ENCODE measurements around the gene KCNH3.

Gene KCNH3

DNA sequence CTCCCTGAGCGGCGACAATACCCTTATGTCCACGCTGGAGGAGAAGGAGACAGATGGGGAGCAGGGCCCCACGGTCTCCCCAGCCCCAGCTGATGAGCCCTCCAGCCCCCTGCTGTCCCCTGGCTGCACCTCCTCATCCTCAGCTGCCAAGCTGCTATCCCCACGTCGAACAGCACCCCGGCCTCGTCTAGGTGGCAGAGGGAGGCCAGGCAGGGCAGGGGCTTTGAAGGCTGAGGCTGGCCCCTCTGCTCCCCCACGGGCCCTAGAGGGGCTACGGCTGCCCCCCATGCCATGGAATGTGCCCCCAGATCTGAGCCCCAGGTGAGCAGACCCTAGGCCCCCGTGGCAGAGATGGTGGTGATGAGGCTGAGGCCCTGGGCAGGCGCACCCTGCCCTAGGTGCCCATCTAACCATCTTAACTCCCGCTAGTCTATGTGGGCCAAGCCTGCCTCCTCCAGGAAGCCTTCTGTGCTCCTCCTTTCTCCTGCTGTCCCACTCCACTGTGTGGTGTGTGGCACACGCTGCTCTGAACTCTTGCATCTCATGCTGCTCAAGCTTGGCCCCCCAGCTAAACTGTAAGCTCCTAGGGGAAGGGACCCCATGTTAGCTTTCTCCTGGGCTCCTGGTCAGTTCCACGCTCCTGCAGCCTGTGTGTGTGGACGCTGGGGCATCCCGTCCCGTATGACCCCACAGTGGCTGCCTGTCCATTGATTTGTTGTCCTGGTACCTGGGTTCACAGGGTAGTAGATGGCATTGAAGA is 17.0 kb downstream of the KCNH3 start:
- H3K9ac ChIP-seq (ENCODE audit: low read length): no peak overlapping the region

DNA sequence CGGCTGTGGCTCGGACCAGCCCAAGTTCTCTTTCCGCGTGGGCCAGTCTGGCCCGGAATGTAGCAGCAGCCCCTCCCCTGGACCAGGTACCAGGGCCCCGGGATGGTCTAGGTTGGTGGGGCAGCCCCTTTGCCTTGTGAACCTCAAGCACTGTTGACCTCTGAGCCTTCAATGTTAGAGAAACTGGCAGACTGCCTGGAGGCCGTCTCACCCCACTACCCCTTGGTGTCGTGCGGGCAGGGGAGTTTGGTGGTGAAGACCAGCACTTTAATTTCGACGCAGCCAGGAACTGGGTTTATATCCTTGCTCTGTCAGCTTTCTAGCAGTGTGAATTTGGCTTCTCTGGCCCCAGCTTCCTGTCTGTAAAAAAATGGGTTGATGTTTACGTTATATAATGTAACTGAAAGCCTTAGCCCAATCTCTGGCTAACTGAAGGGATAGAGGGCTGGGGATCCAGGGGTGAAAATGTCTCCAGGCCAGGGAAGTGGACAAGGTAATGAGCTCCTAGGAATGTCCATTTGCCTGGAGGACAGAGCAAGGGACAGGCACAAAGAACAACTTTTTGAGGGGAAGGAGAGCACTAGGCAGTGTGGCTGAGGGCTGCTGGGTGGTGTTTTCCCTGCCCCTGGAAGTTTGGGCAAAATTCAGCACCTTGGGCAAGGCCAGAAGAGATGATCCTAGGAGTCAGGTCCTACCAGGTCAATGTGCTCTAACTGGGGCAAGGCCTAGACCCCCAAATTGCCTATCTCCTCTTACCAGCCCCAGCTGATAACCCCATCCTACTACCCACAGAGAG is 17.8 kb downstream of the KCNH3 start:
- Histone ChIP-seq H3K9me3 (ENCODE audit: control insufficient read depth, insufficient read depth, low read depth, low read length) (no peaks in the 10 kb centered on the region), H3K27me3 (ENCODE audit: control insufficient read depth, insufficient read depth, low read length) (peaks cover 14% of the 10 kb centered on the region), H3K36me3 (ENCODE audit: control insufficient read depth, insufficient read depth, low read length) (peaks cover 54% of the 10 kb centered on the region), H3K4me1 (ENCODE audit: control insufficient read depth, insufficient read depth, low read length) (no peaks in the 10 kb centered on the region), H3K27ac (ENCODE audit: low read depth, low read length) (no peak overlapping the region), H3K4me3 (ENCODE audit: low read depth, low read length) (no peak overlapping the region), H3K9ac (ENCODE audit: low read length) (no peak overlapping the region)

More for the DNA sequence above, 17.0 kb downstream of the KCNH3 start:
- H3K4me1 ChIP-seq (ENCODE audit: control insufficient read depth, insufficient read depth, low read length): no peaks in the 10 kb centered on the region
- H3K36me3 ChIP-seq (ENCODE audit: control insufficient read depth, insufficient read depth, low read length): peaks cover 46% of the 10 kb centered on the region
- H3K27me3 ChIP-seq (ENCODE audit: control insufficient read depth, insufficient read depth, low read length): peaks cover 20% of the 10 kb centered on the region
- no peaks in the 10 kb centered on the region for H3K9me3 ChIP-seq (ENCODE audit: control insufficient read depth, insufficient read depth, low read depth, low read length)
- H3K27ac ChIP-seq (ENCODE audit: low read depth, low read length): no peak overlapping the region
- no peak overlapping the region for H3K4me3 ChIP-seq (ENCODE audit: low read depth, low read length)

DNA sequence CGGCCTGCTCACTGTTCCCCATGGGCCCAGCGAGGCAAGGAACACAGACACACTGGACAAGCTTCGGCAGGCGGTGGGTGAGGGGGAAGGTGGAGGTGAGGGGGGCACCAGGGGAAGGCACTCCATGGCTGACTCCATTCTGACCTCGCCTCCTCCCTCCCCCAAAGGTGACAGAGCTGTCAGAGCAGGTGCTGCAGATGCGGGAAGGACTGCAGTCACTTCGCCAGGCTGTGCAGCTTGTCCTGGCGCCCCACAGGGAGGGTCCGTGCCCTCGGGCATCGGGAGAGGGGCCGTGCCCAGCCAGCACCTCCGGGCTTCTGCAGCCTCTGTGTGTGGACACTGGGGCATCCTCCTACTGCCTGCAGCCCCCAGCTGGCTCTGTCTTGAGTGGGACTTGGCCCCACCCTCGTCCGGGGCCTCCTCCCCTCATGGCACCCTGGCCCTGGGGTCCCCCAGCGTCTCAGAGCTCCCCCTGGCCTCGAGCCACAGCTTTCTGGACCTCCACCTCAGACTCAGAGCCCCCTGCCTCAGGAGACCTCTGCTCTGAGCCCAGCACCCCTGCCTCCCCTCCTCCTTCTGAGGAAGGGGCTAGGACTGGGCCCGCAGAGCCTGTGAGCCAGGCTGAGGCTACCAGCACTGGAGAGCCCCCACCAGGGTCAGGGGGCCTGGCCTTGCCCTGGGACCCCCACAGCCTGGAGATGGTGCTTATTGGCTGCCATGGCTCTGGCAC is 18.5 kb downstream of the KCNH3 start:
- Histone ChIP-seq H3K4me3 (ENCODE audit: low read depth, low read length) (no peak overlapping the region), H3K9me3 (ENCODE audit: control insufficient read depth, insufficient read depth, low read depth, low read length) (no peaks in the 10 kb centered on the region), H3K27me3 (ENCODE audit: control insufficient read depth, insufficient read depth, low read length) (peaks cover 7% of the 10 kb centered on the region), H3K36me3 (ENCODE audit: control insufficient read depth, insufficient read depth, low read length) (peaks cover 62% of the 10 kb centered on the region), H3K9ac (ENCODE audit: low read length) (no peak overlapping the region), H3K27ac (ENCODE audit: low read depth, low read length) (no peak overlapping the region), H3K4me1 (ENCODE audit: control insufficient read depth, insufficient read depth, low read length) (no peaks in the 10 kb centered on the region)

DNA sequence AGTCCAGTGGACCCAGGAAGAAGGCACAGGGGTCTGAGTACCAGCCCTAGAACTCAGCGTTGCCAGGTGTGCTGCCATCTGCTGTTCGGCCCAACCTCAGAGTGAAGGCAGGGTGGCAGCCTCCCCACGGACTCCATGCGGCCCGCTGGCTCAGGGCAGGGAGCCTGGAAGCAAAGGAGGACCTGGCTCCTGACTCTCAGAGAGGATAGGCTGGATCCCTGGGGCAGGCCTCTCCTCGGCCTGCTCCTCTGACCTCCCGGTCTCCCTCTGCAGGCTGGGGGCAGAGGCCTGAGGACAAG is 19.0 kb downstream of the KCNH3 start:
- H3K36me3 ChIP-seq (ENCODE audit: control insufficient read depth, insufficient read depth, low read length): peaks cover 67% of the 10 kb centered on the region
- H3K27me3 ChIP-seq (ENCODE audit: control insufficient read depth, insufficient read depth, low read length): peaks cover 1% of the 10 kb centered on the region; the same call in 1 of the 2 replicates
- no peak overlapping the region for H3K4me3 ChIP-seq (ENCODE audit: low read depth, low read length)
- H3K27ac ChIP-seq (ENCODE audit: low read depth, low read length): no peak overlapping the region
- no peak overlapping the region for H3K9ac ChIP-seq (ENCODE audit: low read length)
- no peaks in the 10 kb centered on the region for H3K4me1 ChIP-seq (ENCODE audit: control insufficient read depth, insufficient read depth, low read length)
- no peaks in the 10 kb centered on the region for H3K9me3 ChIP-seq (ENCODE audit: control insufficient read depth, insufficient read depth, low read depth, low read length)

DNA sequence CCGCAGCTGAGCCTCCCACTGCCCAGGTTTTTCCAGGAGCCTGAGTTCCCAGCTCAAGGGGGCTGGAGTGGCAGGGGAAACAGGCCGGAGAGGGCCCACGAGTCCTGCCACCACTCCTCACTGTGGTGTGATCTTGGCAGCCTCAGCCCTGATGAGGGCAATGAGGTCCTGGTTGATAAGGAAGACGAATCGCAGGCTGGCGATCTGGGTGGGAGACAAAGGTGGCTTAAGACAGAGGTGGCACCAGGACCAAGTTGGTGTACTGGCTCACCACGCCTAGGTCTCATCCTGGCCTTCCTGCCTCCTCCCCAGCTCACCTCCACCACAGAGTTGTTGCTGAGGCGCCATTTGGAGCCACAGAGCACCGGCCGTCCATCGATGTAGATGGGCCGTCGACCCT is 19.7 kb downstream of the KCNH3 start:
- H3K36me3 ChIP-seq (ENCODE audit: control insufficient read depth, insufficient read depth, low read length): peaks cover 74% of the 10 kb centered on the region
- H3K4me3 ChIP-seq (ENCODE audit: low read depth, low read length): no peak overlapping the region
- H3K9me3 ChIP-seq (ENCODE audit: control insufficient read depth, insufficient read depth, low read depth, low read length): no peaks in the 10 kb centered on the region
- H3K4me1 ChIP-seq (ENCODE audit: control insufficient read depth, insufficient read depth, low read length): no peaks in the 10 kb centered on the region
- H3K27ac ChIP-seq (ENCODE audit: low read depth, low read length): no peak overlapping the region
- H3K9ac ChIP-seq (ENCODE audit: low read length): no peak overlapping the region
- H3K27me3 ChIP-seq (ENCODE audit: control insufficient read depth, insufficient read depth, low read length): no peaks in the 10 kb centered on the region

DNA sequence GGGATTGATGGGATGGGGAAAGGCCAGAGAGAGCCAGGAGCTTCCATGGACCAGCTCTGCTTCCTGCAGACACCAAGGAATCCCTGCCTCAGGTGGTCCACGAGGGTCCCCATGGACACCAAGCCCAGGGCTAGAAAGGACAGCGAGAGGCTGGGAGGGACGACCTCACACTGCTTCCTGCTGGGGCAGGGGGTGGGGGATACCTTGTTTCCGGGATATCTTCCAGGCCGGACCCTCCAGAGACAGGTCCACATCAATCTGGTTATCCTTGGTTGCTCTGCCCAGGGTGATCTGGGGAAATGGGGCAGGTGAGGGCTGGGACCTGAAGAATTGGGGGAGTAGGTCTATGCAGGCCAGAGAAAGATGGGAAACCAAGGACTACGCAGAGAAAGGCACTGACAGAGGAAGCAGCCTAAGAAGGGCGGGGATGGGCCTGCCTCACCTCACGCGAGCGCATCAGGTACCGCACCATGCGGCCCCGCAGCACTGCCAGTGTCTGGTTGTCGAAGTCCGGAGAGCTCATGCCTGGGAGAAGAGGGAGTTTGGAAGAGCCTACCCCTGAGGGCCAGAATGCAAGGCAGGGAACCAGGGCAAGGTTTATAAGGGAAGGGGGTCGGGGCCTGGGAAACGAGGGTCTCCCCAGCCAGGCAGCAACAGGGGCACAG is 20.3 kb downstream of the KCNH3 start:
- no peak overlapping the region for H3K4me3 ChIP-seq (ENCODE audit: low read depth, low read length)
- no peaks in the 10 kb centered on the region for H3K9me3 ChIP-seq (ENCODE audit: control insufficient read depth, insufficient read depth, low read depth, low read length)
- no peak overlapping the region for H3K9ac ChIP-seq (ENCODE audit: low read length)
- no peaks in the 10 kb centered on the region for H3K4me1 ChIP-seq (ENCODE audit: control insufficient read depth, insufficient read depth, low read length)
- peaks cover 80% of the 10 kb centered on the region for H3K36me3 ChIP-seq (ENCODE audit: control insufficient read depth, insufficient read depth, low read length)
- H3K27me3 ChIP-seq (ENCODE audit: control insufficient read depth, insufficient read depth, low read length): no peaks in the 10 kb centered on the region
- no peak overlapping the region for H3K27ac ChIP-seq (ENCODE audit: low read depth, low read length)

DNA sequence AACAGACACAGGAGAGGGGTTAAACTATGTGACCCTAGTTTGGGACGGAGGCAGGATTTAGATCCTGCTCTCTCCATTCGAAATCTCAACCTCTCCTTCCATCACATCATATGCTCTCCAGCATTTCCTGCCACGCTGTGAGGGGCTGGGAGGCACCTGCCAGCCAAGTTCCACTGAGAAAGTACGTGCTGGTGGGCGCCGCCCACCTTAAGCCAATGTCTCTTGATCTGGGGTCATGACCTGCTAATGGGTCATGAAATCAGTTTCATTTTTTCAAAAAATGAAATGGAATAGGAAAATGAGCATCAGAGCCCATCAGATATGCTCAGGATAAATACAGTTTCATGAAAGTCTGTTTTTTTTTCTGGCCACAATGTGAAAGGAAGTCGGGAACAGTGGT is 21.9 kb downstream of the KCNH3 start:
- H3K9ac ChIP-seq (ENCODE audit: low read length): no peak overlapping the region
- peaks cover 94% of the 10 kb centered on the region for H3K36me3 ChIP-seq (ENCODE audit: control insufficient read depth, insufficient read depth, low read length)
- H3K27me3 ChIP-seq (ENCODE audit: control insufficient read depth, insufficient read depth, low read length): no peaks in the 10 kb centered on the region
- no peak overlapping the region for H3K27ac ChIP-seq (ENCODE audit: low read depth, low read length)
- H3K4me3 ChIP-seq (ENCODE audit: low read depth, low read length): no peak overlapping the region
- H3K4me1 ChIP-seq (ENCODE audit: control insufficient read depth, insufficient read depth, low read length): no peaks in the 10 kb centered on the region
- no peaks in the 10 kb centered on the region for H3K9me3 ChIP-seq (ENCODE audit: control insufficient read depth, insufficient read depth, low read depth, low read length)

DNA sequence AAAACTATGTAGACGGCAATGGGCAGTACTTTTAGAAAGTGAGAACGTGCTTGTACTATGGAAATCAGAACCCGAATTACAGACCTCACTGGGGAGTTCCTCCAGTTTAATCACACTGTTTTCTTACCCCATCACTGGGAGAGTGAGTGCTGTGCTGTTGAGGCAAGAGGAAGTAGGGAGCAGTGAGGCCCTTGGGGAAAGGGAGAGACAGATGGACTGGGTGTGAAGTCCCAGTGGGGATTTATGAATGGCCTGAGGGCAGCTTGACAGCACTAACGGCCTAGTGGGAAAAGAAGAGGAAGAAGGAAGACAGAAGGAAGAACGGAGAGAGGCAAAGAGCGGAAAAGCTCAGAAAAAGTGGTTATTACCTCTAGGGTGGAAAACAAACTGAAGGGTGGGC is 23.4 kb downstream of the KCNH3 start:
- no peak overlapping the region for H3K27ac ChIP-seq (ENCODE audit: low read depth, low read length)
- no peaks in the 10 kb centered on the region for H3K9me3 ChIP-seq (ENCODE audit: control insufficient read depth, insufficient read depth, low read depth, low read length)
- H3K36me3 ChIP-seq (ENCODE audit: control insufficient read depth, insufficient read depth, low read length): peaks cover 85% of the 10 kb centered on the region
- H3K27me3 ChIP-seq (ENCODE audit: control insufficient read depth, insufficient read depth, low read length): no peaks in the 10 kb centered on the region
- H3K9ac ChIP-seq (ENCODE audit: low read length): no peak overlapping the region
- H3K4me1 ChIP-seq (ENCODE audit: control insufficient read depth, insufficient read depth, low read length): 0 out of 2 replicates have a peak, but pooled peaks cover 3% of the 10 kb centered on the region
- H3K4me3 ChIP-seq (ENCODE audit: low read depth, low read length): no peak overlapping the region

DNA sequence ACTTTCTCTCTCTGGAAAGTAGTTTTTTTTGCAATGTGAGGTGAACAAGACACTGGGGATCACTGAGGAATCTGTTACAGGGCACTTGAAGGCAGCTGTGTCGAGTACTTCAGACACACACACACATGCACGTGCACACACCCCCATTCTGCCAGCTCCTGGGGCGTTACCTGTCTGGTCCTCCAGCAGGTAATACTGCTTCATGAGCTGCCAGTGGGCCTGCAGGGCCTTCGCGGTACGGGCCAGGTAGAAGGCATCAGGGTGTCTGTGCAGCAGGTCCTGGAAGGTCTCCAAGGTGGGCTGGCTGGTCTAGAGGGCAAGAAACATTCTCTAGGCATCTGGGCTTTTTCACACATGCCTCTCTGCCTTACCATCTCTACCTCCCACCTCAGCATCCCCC is 24.0 kb downstream of the KCNH3 start:
- Histone ChIP-seq H3K9me3 (ENCODE audit: control insufficient read depth, insufficient read depth, low read depth, low read length) (no peaks in the 10 kb centered on the region), H3K9ac (ENCODE audit: low read length) (no peak overlapping the region), H3K36me3 (ENCODE audit: control insufficient read depth, insufficient read depth, low read length) (peaks cover 81% of the 10 kb centered on the region), H3K27me3 (ENCODE audit: control insufficient read depth, insufficient read depth, low read length) (no peaks in the 10 kb centered on the region), H3K27ac (ENCODE audit: low read depth, low read length) (no peak overlapping the region), H3K4me1 (ENCODE audit: control insufficient read depth, insufficient read depth, low read length) (0 out of 2 replicates have a peak, but pooled peaks cover 3% of the 10 kb centered on the region), H3K4me3 (ENCODE audit: low read depth, low read length) (no peak overlapping the region)

DNA sequence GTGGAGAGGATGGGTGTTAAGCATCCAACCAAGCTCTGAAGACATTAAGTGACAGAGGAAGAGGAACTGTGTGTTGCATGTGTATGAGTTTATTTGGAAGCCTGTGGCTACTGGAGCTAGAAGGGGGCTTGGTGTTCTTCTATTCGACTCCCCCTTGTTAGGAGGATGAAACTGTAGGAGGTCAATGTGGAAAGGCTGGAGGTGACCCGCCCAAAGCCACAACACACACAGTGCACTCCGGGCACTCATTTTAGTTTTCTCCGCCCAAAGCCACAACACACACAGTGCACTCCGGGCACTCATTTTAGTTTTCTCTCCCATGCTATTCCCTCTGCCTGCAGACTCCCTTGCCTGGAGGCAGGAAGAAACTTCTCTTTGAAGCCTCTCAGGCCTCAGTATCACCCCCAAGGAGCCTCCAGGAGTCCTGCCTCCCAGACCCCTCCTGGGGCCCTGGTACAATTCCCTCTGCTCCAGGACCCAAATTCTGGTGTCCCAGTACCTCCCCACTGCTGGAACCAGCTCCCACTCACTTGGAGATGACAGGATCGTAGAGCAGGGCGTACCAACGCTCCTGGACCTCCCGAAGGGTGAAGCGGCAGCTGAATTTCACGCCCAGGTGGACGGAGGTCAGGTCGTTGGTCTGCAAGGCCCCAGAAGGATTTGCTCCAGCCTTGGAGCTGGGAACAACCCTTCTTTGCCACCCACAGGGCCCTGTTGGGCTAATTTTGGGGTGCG is 25.3 kb downstream of the KCNH3 start:
- no peak overlapping the region for H3K4me3 ChIP-seq (ENCODE audit: low read depth, low read length)
- no peaks in the 10 kb centered on the region for H3K9me3 ChIP-seq (ENCODE audit: control insufficient read depth, insufficient read depth, low read depth, low read length)
- 0 out of 2 replicates have a peak, but pooled peaks cover 3% of the 10 kb centered on the region for H3K4me1 ChIP-seq (ENCODE audit: control insufficient read depth, insufficient read depth, low read length)
- no peak overlapping the region for H3K9ac ChIP-seq (ENCODE audit: low read length)
- H3K36me3 ChIP-seq (ENCODE audit: control insufficient read depth, insufficient read depth, low read length): peaks cover 70% of the 10 kb centered on the region
- no peak overlapping the region for H3K27ac ChIP-seq (ENCODE audit: low read depth, low read length)
- no peaks in the 10 kb centered on the region for H3K27me3 ChIP-seq (ENCODE audit: control insufficient read depth, insufficient read depth, low read length)

All from HUES6 (cell line).